Measurements from ENCODE around the gene TRPC4.

The TRPC4 gene

GRCh38 chr13:37716420-37717195 lies 153.0 kb downstream of the TRPC4 start:
- no peak for DNase-seq (ENCODE audit: low spot score)

- no peak for DNase-seq (ENCODE audit: low spot score)
Measured at GRCh38 chr13:37715606-37716015, 154.0 kb downstream of the TRPC4 start.

GRCh38 chr13:37709318-37709717 lies 160.3 kb downstream of the TRPC4 start:
- no peak for DNase-seq (ENCODE audit: low spot score)

GRCh38 chr13:37707739-37708500 lies 161.7 kb downstream of the TRPC4 start:
- DNase-seq (ENCODE audit: low spot score) = no peak

GRCh38 chr13:37706041-37706440 lies 163.5 kb downstream of the TRPC4 start:
- DNase-seq (ENCODE audit: low spot score) = no peak

- no peak for DNase-seq (ENCODE audit: low spot score)
Measured at GRCh38 chr13:37701972-37702371, 167.6 kb downstream of the TRPC4 start.

GRCh38 chr13:37701306-37701705 lies 168.3 kb downstream of the TRPC4 start:
- DNase-seq (ENCODE audit: low spot score) = no peak

GRCh38 chr13:37700887-37701286 lies 168.7 kb downstream of the TRPC4 start:
- no peak for DNase-seq (ENCODE audit: low spot score)

- DNase-seq (ENCODE audit: low spot score) = no peak
Measured at GRCh38 chr13:37695200-37695599, 174.4 kb downstream of the TRPC4 start.

GRCh38 chr13:37690361-37690760 lies 179.2 kb downstream of the TRPC4 start:
- DNase-seq (ENCODE audit: low spot score) = no peak

- no peak for DNase-seq (ENCODE audit: low spot score)
Measured at GRCh38 chr13:37686501-37686900, 183.1 kb downstream of the TRPC4 start.

GRCh38 chr13:37685206-37685605 lies 184.4 kb downstream of the TRPC4 start:
- no peak for DNase-seq (ENCODE audit: low spot score)

- DNase-seq (ENCODE audit: low spot score) = no peak
Measured at GRCh38 chr13:37682496-37682895, 187.1 kb downstream of the TRPC4 start.

GRCh38 chr13:37681281-37682032 lies 188.1 kb downstream of the TRPC4 start:
- DNase-seq (ENCODE audit: low spot score) = no peak

GRCh38 chr13:37680137-37680536 lies 189.4 kb downstream of the TRPC4 start:
- DNase-seq (ENCODE audit: low spot score) = no peak

- DNase-seq (ENCODE audit: low spot score) = no peak
Measured at GRCh38 chr13:37679043-37679442, 190.5 kb downstream of the TRPC4 start.

GRCh38 chr13:37669845-37670244 lies 199.7 kb downstream of the TRPC4 start:
- no peak for DNase-seq (ENCODE audit: low spot score)

GRCh38 chr13:37667702-37668101 lies 201.9 kb downstream of the TRPC4 start:
- no peak for DNase-seq (ENCODE audit: low spot score)

GRCh38 chr13:37666036-37666435 lies 203.5 kb downstream of the TRPC4 start:
- no peak for DNase-seq (ENCODE audit: low spot score)

GRCh38 chr13:37665420-37665819 lies 204.2 kb downstream of the TRPC4 start:
- DNase-seq (ENCODE audit: low spot score) = no peak

- no peak for DNase-seq (ENCODE audit: low spot score)
Measured at GRCh38 chr13:37663724-37664123, 205.8 kb downstream of the TRPC4 start.

- no peak for DNase-seq (ENCODE audit: low spot score)
Measured at GRCh38 chr13:37662624-37663023, 206.9 kb downstream of the TRPC4 start.

- no peak for DNase-seq (ENCODE audit: low spot score)
Measured at GRCh38 chr13:37657956-37658355, 211.6 kb downstream of the TRPC4 start.

Measured in hematopoietic multipotent progenitor cell treated with erythropoietin and hydrocortisone succinate and interleukin-3 and kit ligand, for 17 days (in vitro differentiated cells).